Ovary (tissue), 9 donors: ENCODE data around the gene CISD3. TPM values are rescaled to one million over a fixed set of nuclear protein-coding genes. Genes with fewer than 3 reads are reported as not detected.

ENCODE experiments used
- DNase-seq, 5 donors: peaks; one replicate each; pipeline ENCODE4 v3.0.0-alpha.2; 2019 to 2020
- H3K27ac ChIP-seq, 2 donors: fragments of 200-600 bp; one replicate each; pipeline versions ENCODE4 v1.5.1 to v1.8.0; 2019 to 2022
- H3K27me3 ChIP-seq: fragments of 200-600 bp; one replicate; pipeline ENCODE4 v1.8.0; 2022
- H3K36me3 ChIP-seq: fragments of 200-600 bp; sonication (generic); one replicate; pipeline ENCODE4 v1.5.1; 2019
- H3K4me1 ChIP-seq: one replicate; pipeline ENCODE4 v1.8.1; 2013; ENCODE audit warnings: mild to moderate bottlenecking, moderate library complexity; ENCODE audit not compliant: insufficient read depth
- H3K4me3 ChIP-seq: fragments of 200-600 bp; sonication (generic); one replicate; pipeline ENCODE4 v1.5.1; 2017
- H3K9me3 ChIP-seq, 2 donors: fragments of 200-600 bp in 1 of 2; sonication (generic) in 1 of 2; one replicate each; pipeline versions ENCODE4 v1.5.1 to v1.8.1; 2013 to 2019; ENCODE audit warnings: mild to moderate bottlenecking in 1 of 2, moderate library complexity in 1 of 2
- CTCF ChIP-seq, 3 donors: fragments of 450-650 bp in 2 of 3; fragments of 200-600 bp in 1 of 3; IDR thresholded peaks; one replicate each; pipeline versions ENCODE4 v1.5.1 to v1.8.0; 2016 to 2022; ENCODE audit warnings: antibody characterized with exemption in 3 of 3, mild to moderate bottlenecking in 1 of 3
- EP300 ChIP-seq: sonication (generic); formaldehyde crosslinking; IDR thresholded peaks from one replicate; pipeline ENCODE4 v1.6.1; 2017; ENCODE audit warnings: antibody characterized with exemption
- POLR2A ChIP-seq: fragments of 450-650 bp; IDR thresholded peaks from one replicate; pipeline ENCODE4 v1.6.1; 2017; ENCODE audit warnings: antibody characterized with exemption, mild to moderate bottlenecking, moderate library complexity
- WGBS, 3 donors: extraction: QIAGEN DNeasy Blood & Tissue Kit in 1 of 3; methylation state at CpG; one replicate each; pipeline versions ENCODE4 v1.1.5 to v1.1.7; 2013 to 2017; 5-methylcytosine and 5-hydroxymethylcytosine counted together
- intact Hi-C, 4 donors: fragments of 100-400 bp; cut with DNase I; formaldehyde crosslinking; loops; one replicate each; pipeline versions ENCODE4 v1.11.0 to v1.15.1; 2022 to 2023
- polyA plus RNA-seq, 2 donors: library from polyadenylated mRNA; stranded (reverse); fragments of 200-250 nt in 1 of 2; fragments of 350-450 nt in 1 of 2; fragmentation: Illumina TruSeq in 1 of 2; extraction: RNeasy Lipid Tissue Mini Kit (QIAGEN cat#74804) in 1 of 2; gene quantifications; one replicate each; pipeline ENCODE4 v1.2.3, GENCODE V29; 2013 to 2014
- total RNA-seq, 7 donors: library from RNA; depleted of rRNA in 2 of 7; stranded (reverse); fragments of >200 nt in 2 of 7; fragmentation: NEBNext Ultra II Directional in 3 of 7; extraction: Animal tissue kit (Norgen Biotek cat#: 25700) in 3 of 7; gene quantifications; one replicate each; pipeline versions ENCODE4 v1.1.0 to v1.2.4, GENCODE V29; 2016 to 2023
- donor health status: DM: no; HTN: no; CAD: no; lungs with moderate emphysema.
- donor health status: DM: no; HTN: no; CAD: no.
- donor health status: Bipolar disorder and iron deficiency.
- donor health status: DM: yes; HTN: yes; CAD: no.
- donor health status: DM: no; HTN: no; CAD: no.
- donor health status: DM: yes; HTN: yes; CAD: no.

Gene CISD3
- total and polyA plus RNA-seq, 9 donors = 6.2 to 31.1 (median 19.7) TPM

DNA sequence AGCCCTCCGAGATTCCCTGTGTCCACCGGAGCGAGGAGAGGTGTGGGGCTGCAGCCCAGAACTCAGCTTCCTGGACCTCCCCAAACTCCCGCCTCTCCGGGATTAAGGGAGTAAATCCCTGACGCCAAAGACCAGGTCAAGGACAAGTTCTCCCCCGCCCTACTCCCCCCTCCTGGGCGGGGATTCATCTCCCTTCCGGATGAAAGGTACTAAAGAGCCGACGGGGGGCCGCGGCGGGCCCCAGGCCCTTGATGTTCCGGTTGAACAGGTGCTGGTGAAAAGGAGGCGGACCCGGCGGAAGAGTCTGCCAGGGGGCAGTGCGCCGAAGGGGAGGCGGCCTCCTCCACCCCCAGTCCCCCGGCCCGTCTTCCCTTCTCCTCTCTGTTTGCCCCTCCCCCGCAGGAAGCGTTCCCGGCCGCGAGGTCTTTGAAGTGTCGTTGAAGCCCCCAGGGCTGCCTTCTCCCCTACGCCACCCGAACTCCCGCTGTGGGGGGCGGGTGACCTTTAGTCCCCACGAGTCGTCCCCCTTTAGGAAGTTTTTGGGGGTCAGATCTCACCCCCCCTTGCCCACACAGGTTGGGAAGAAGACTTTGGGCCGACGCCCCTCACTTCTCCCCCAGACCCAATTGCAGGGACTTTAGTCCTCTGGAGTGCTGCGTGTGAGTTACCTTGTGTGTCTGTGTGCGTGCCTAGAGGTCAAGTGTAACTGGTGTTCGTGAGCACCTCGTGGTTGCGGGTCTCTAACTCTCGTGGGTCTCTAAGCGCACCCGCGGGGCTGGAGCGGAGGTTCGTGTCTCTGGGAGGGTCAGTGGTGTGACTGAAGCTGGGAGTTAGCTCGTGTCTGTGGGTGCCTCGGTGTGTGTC lies 26.2 kb upstream of the CISD3 start:
- 0 to 1% (median 1%) methylated on average over 48 to 50 of the region's 50 CpGs for WGBS, 3 donors
- H3K9me3 ChIP-seq = no peaks in the 10 kb centered on the region
- H3K27me3 ChIP-seq = no peaks in the 10 kb centered on the region
- H3K27ac ChIP-seq = peak overlapping the region; percentile 90 to 93
- peak overlapping the region; percentile 86 for H3K4me3 ChIP-seq
- H3K4me1 ChIP-seq = peaks cover 13% of the 10 kb centered on the region
- no peak for TF ChIP-seq CTCF (IDR thresholded peaks at IDR 0.05)
- TF ChIP-seq EP300 = no peak
- peak; percentile 64 for TF ChIP-seq POLR2A
- intact Hi-C loops = loop anchor here in 1 of 4 donors (5.0 kb wide), 1 partner anchor 48 kb away; the partner anchor contains the start of gene PSMB3
- DNase-seq = peak; percentile 94 to 96 (median 94)
- H3K36me3 ChIP-seq = no peaks in the 10 kb centered on the region

- no peaks in the 10 kb centered on the region for H3K9me3 ChIP-seq
- peak; percentile 80 to 85 (median 85) for DNase-seq
- no peaks in the 10 kb centered on the region for H3K27me3 ChIP-seq
- H3K36me3 ChIP-seq = no peaks in the 10 kb centered on the region
- no peak for TF ChIP-seq EP300
- peak; percentile 19 for TF ChIP-seq POLR2A
- TF ChIP-seq CTCF (IDR thresholded peaks at IDR 0.05) = no peak
- H3K4me3 ChIP-seq = peak within 1 kb of the TSS; percentile 86
- intact Hi-C loops = loop anchor here in 1 of 4 donors (5.0 kb wide), 1 partner anchor 47 kb away; the partner anchor contains the start of gene PSMB3
- 1% methylated on average over 61 to 99 of the region's 100 CpGs for whole genome bisulfite sequencing, 3 donors
- peak within 1 kb of the TSS; percentile 92 to 93 for H3K27ac ChIP-seq
- H3K4me1 ChIP-seq = peaks cover 10% of the 10 kb centered on the region
Observed at GRCh38 chr17:38704606-38705522, 25.3 kb upstream of the CISD3 start, which contains the start of gene MLLT6. MLLT6 (plus strand) TSS chr17:38705273; CDS start chr17:38705633, 360 bp downstream.

- H3K9me3 ChIP-seq = no peaks in the 10 kb centered on the region
- H3K27ac ChIP-seq = peak overlapping the region; percentile 92 to 93
- 0 to 3% (median 0%) methylated on average over 19 to 31 of the region's 32 CpGs for WGBS, 3 donors
- H3K27me3 ChIP-seq = no peaks in the 10 kb centered on the region
- peak overlapping the region; percentile 86 for H3K4me3 ChIP-seq
- TF ChIP-seq POLR2A (no peak), EP300 (no peak), CTCF (IDR thresholded peaks at IDR 0.05) (no peak)
- H3K4me1 ChIP-seq = peaks cover 10% of the 10 kb centered on the region
- no peaks in the 10 kb centered on the region for H3K36me3 ChIP-seq
- peak in 2 of 5 donors; percentile 55 to 70 for DNase-seq
- intact Hi-C loops = no loop called here
Observed at GRCh38 chr17:38705523-38705802, 24.7 kb upstream of the CISD3 start.

- no peaks in the 10 kb centered on the region for H3K36me3 ChIP-seq
Observed at GRCh38 chr17:38705803-38706504, 24.2 kb upstream of the CISD3 start.

More at GRCh38 chr17:38705803-38706504, 24.2 kb upstream of the CISD3 start:
- H3K27me3 ChIP-seq = no peaks in the 10 kb centered on the region
- H3K9me3 ChIP-seq = no peaks in the 10 kb centered on the region
- peak overlapping the region; percentile 86 for H3K4me3 ChIP-seq
- peak overlapping the region; percentile 92 to 93 for H3K27ac ChIP-seq
- intact Hi-C loops = no loop called here
- 0 to 1% (median 0%) methylated on average over 33 to 36 of the region's 38 CpGs for WGBS, 3 donors
- TF ChIP-seq EP300 (no peak), POLR2A (no peak), CTCF (IDR thresholded peaks at IDR 0.05) (no peak)
- peaks cover 10% of the 10 kb centered on the region for H3K4me1 ChIP-seq
- peak; percentile 69 to 81 (median 76) for DNase-seq
